Measurements from ENCODE around the gene PARD3.

GRCh38 chr10:34373211-34373610, 441.9 kb downstream of the PARD3 start:
- no peak for TF ChIP-seq EZH2phosphoT487 (IDR thresholded peaks at IDR 0.05; ENCODE audit: insufficient read depth, low read depth)
- no peak for TF ChIP-seq EZH2 (IDR thresholded peaks at IDR 0.05; ENCODE audit: insufficient read depth, poor library complexity, severe bottlenecking)
